ENCODE data around the gene PRKACA.

The PRKACA gene

DNA sequence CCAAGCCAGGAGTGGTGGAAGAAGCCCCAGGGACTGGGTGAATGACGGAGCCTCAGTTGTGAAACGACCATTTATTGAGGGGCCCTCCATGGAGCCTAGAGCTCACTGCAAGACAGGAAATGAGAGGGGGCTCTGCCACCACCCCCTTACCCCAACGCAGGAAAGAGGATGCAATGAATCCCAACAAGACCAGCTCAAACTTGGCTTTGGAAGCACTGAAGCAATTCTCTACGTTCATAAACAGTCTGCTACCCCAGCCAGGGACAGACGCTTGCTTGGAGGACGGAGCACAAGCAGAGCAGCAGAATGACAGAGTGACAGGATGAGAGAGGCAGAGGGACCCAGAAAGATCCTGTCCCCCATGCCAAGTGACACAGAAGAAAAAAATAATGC lies 1.0 kb downstream of the PRKACA start:
- peak overlapping the region; percentile 80 for H3K4me3 ChIP-seq (ENCODE audit: low read depth, low read length)
- TF ChIP-seq CTCF (conservative IDR thresholded peaks at IDR 0.05; ENCODE audit: low read depth, low read length) = no peak
- no peak for DNase-seq (ENCODE audit: low read depth)

DNA sequence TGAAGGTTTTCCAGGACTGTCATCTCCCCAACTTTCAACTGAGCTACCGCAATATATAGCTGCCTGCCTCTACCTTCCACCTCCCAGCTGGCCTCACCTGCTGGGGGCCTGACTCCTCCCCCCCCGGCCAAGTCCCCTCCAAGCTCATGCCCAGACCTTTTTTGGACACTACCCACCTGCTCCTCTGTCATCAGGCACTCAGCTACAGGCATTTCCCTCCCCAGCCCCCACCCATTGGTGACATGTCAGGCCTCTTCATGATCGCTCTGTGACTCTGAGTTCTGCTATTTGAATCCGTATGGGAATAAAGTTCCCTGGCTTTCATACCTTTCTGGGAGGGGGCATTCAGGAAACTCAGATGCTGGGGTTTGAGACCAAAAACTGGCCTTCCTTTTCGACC lies 1.8 kb downstream of the PRKACA start:
- TF ChIP-seq CTCF (conservative IDR thresholded peaks at IDR 0.05; ENCODE audit: low read depth, low read length) = no peak
- H3K4me3 ChIP-seq (ENCODE audit: low read depth, low read length) = no peak overlapping the region

DNA sequence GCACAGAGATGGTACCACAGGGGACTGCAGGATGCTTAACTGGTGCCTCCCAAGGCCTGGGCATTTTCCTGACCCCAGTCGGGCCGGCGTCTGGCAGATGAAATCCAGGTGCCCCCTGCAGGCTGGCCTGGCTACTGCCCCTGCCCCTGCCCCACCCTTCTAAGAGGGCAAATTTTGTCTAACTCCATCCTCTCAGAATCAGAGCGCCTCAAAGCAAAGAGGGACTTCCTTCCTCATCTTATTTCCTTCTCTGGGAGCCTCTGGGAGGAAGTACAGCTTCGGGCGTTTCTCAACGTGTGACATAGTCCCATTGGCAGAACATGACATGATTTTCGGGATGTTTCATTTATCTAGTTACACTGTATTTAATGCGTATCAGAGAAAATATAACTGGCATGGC lies 2.7 kb downstream of the PRKACA start:
- TF ChIP-seq CTCF (conservative IDR thresholded peaks at IDR 0.05; ENCODE audit: low read depth, low read length) = peak; percentile 66
- DNase-seq (ENCODE audit: low read depth) = peak; percentile 34
- H3K4me3 ChIP-seq (ENCODE audit: low read depth, low read length) = no peak overlapping the region

More for the DNA sequence above, 1.8 kb downstream of the PRKACA start:
- no peak for DNase-seq (ENCODE audit: low read depth)

DNA sequence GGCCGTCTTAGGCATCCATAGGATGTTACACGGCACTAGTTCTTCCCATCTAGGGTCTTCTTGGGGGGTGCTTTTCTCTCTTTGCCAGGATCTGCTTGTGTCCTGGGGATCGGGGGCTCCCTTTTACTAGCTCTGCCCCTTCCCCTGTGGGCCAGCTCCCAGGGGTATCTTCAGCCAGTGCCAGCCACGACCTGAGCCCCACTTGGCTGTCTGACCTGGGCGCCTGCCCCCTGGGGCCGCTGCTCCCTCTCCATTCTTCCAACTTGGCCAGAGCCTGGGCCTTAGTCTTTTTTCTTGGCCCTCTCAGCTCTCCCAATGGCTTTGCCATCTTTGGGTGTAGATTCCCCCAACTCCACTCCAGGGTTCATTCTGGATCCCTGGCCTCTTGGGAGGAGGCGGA lies 3.1 kb downstream of the PRKACA start:
- DNase-seq (ENCODE audit: low read depth) = no peak
- no peak for TF ChIP-seq CTCF (conservative IDR thresholded peaks at IDR 0.05; ENCODE audit: low read depth, low read length)
- no peak overlapping the region for H3K4me3 ChIP-seq (ENCODE audit: low read depth, low read length)

GRCh38 chr19:14113762-14114414 lies 3.7 kb downstream of the PRKACA start:
- peak; percentile 42 for TF ChIP-seq CTCF (conservative IDR thresholded peaks at IDR 0.05; ENCODE audit: low read depth, low read length)
- no peak for DNase-seq (ENCODE audit: low read depth)
- no peak overlapping the region for H3K4me3 ChIP-seq (ENCODE audit: low read depth, low read length)

GRCh38 chr19:14112809-14113385 lies 4.7 kb downstream of the PRKACA start:
- no peak overlapping the region for H3K4me3 ChIP-seq (ENCODE audit: low read depth, low read length)
- TF ChIP-seq CTCF (conservative IDR thresholded peaks at IDR 0.05; ENCODE audit: low read depth, low read length) = no peak
- no peak for DNase-seq (ENCODE audit: low read depth)
